ENCODE data around the gene BBOX1.

The BBOX1 gene

DNA sequence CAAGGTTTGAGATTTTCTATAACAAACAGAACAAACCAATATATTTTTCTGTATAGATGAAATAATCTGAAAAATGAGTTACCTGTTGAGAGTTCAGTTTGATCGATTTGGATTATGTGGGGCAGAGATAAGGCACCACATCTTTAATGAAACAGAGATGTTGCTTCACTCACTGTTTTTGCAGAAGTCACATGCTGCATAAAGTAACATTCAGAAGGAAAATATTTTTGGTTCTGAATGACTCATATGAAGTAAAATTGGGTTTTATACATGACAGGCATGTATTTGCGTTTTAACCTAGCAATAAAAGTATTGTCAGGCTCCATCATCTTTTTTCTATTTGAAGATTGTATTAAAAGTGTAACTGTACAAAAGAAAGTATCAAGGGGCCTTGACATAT is 77.8 kb downstream of the BBOX1 start:
- H3K9me3 ChIP-seq (ENCODE audit: insufficient read depth, low read length), result no peaks in the 10 kb centered on the region
- no peaks in the 10 kb centered on the region for H3K27me3 ChIP-seq (ENCODE audit: insufficient read depth, insufficient read length)
- no peak overlapping the region for H3K4me3 ChIP-seq (ENCODE audit: insufficient read length, low read depth)
- TF ChIP-seq SUZ12 (IDR thresholded peaks at IDR 0.05; ENCODE audit: extremely low read depth, insufficient read depth, insufficient read length) (no peak), YY1 (IDR thresholded peaks at IDR 0.05; ENCODE audit: insufficient read depth, insufficient read length) (no peak), ZNF274 (IDR thresholded peaks at IDR 0.05; ENCODE audit: low read depth, low read length) (no peak)
- H3K9ac ChIP-seq (ENCODE audit: insufficient read length, low read depth), result no peak overlapping the region
- DNase-seq (ENCODE audit: low read depth, low spot score), result no peak
- no peaks in the 10 kb centered on the region for H3K36me3 ChIP-seq (ENCODE audit: insufficient read depth, insufficient read length, low read length)
- no peaks in the 10 kb centered on the region for H3K4me1 ChIP-seq (ENCODE audit: insufficient read depth, insufficient read length)

DNA sequence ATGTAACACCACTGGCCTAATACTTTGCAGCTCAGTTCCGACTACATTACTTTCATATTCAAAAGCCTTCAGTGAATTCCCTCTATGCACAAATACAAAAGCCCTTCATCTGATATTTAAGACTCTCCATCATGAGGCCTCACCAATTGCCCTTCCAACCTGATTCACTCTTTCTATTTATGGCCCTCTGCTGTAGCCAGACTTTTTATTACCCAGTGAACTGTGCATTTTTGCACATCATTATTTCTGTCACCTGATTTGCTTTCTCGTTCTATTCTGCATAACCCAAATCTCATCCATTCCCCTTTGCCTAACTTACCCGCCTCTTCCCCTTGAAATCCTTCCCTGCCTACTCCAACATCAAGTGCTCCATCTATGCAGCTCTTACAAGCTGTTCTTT is 78.3 kb downstream of the BBOX1 start:
- no peaks in the 10 kb centered on the region for H3K27me3 ChIP-seq (ENCODE audit: insufficient read depth, insufficient read length)
- no peak for TF ChIP-seq ZNF274 (IDR thresholded peaks at IDR 0.05; ENCODE audit: low read depth, low read length)
- TF ChIP-seq SUZ12 (IDR thresholded peaks at IDR 0.05; ENCODE audit: extremely low read depth, insufficient read depth, insufficient read length), result no peak
- TF ChIP-seq YY1 (IDR thresholded peaks at IDR 0.05; ENCODE audit: insufficient read depth, insufficient read length), result no peak
- no peak overlapping the region for H3K4me3 ChIP-seq (ENCODE audit: insufficient read length, low read depth)
- no peaks in the 10 kb centered on the region for H3K4me1 ChIP-seq (ENCODE audit: insufficient read depth, insufficient read length)
- DNase-seq (ENCODE audit: low read depth, low spot score), result no peak
- no peak overlapping the region for H3K9ac ChIP-seq (ENCODE audit: insufficient read length, low read depth)
- H3K9me3 ChIP-seq (ENCODE audit: insufficient read depth, low read length), result no peaks in the 10 kb centered on the region
- H3K36me3 ChIP-seq (ENCODE audit: insufficient read depth, insufficient read length, low read length), result no peaks in the 10 kb centered on the region

DNA sequence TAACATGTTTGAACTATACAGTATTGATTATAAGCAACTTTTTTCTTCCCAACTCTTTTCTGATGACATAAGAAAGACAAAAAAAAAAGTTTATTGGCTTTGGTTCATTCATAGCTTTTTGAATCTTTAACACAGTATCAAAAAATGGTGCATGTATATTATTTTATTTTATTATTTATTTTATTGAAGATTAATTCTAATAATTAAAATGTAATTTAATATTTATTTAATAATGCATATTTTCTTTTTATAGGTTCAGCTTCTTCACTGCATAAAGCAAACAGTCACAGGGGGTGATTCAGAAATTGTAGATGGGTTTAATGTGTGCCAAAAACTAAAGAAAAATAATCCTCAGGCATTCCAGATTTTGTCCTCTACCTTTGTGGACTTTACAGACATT is 78.8 kb downstream of the BBOX1 start:
- TF ChIP-seq ZNF274 (IDR thresholded peaks at IDR 0.05; ENCODE audit: low read depth, low read length), result no peak
- TF ChIP-seq YY1 (IDR thresholded peaks at IDR 0.05; ENCODE audit: insufficient read depth, insufficient read length), result no peak
- no peak for TF ChIP-seq SUZ12 (IDR thresholded peaks at IDR 0.05; ENCODE audit: extremely low read depth, insufficient read depth, insufficient read length)
- Histone ChIP-seq H3K4me1 (ENCODE audit: insufficient read depth, insufficient read length) (no peaks in the 10 kb centered on the region), H3K27me3 (ENCODE audit: insufficient read depth, insufficient read length) (no peaks in the 10 kb centered on the region), H3K4me3 (ENCODE audit: insufficient read length, low read depth) (no peak overlapping the region), H3K9ac (ENCODE audit: insufficient read length, low read depth) (no peak overlapping the region), H3K36me3 (ENCODE audit: insufficient read depth, insufficient read length, low read length) (no peaks in the 10 kb centered on the region), H3K9me3 (ENCODE audit: insufficient read depth, low read length) (no peaks in the 10 kb centered on the region)
- DNase-seq (ENCODE audit: low read depth, low spot score), result no peak

DNA sequence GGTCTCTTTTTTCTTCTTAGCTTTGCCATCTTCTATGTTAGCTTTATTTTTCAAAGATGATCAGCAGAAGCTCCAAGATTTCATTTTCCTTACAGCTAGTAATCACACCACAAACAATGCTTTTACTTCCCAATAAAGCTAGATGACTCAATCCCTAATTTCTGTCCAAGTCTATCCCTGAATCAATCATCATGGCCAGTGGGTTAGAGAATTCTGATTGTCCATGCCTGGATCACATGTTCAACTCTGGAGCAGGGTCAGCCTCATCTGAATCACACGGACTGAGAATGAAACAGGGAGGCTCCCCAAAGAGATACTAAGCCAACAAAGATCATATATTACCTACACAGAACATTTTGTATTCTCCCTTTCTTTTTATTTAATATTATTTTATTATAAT is 79.6 kb downstream of the BBOX1 start:
- Histone ChIP-seq H3K4me3 (ENCODE audit: insufficient read length, low read depth) (no peak overlapping the region), H3K4me1 (ENCODE audit: insufficient read depth, insufficient read length) (no peaks in the 10 kb centered on the region), H3K9ac (ENCODE audit: insufficient read length, low read depth) (no peak overlapping the region), H3K36me3 (ENCODE audit: insufficient read depth, insufficient read length, low read length) (no peaks in the 10 kb centered on the region), H3K9me3 (ENCODE audit: insufficient read depth, low read length) (no peaks in the 10 kb centered on the region), H3K27me3 (ENCODE audit: insufficient read depth, insufficient read length) (no peaks in the 10 kb centered on the region)
- DNase-seq (ENCODE audit: low read depth, low spot score), result no peak
- no peak for TF ChIP-seq YY1 (IDR thresholded peaks at IDR 0.05; ENCODE audit: insufficient read depth, insufficient read length)
- TF ChIP-seq ZNF274 (IDR thresholded peaks at IDR 0.05; ENCODE audit: low read depth, low read length), result no peak

DNA sequence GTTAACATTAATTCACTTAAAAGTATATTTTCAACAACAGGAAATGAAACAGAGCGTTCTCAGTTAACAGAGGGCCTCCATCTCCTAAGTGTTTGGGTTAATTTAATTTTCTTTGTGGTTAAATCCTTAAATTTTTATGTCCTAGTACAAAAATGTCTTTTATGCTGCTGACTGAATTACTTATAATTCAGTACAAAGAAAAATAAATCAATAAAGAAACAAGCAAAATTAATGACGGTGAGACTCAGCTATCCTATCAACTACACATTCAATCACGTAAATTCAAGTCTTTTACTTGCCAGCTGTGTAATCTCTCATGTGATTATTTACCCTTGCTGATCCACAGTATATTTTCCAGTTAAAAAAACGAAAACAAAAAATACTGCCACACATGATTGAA is 81.4 kb downstream of the BBOX1 start:
- Histone ChIP-seq H3K36me3 (ENCODE audit: insufficient read depth, insufficient read length, low read length) (no peaks in the 10 kb centered on the region), H3K4me3 (ENCODE audit: insufficient read length, low read depth) (no peak overlapping the region), H3K27me3 (ENCODE audit: insufficient read depth, insufficient read length) (no peaks in the 10 kb centered on the region), H3K4me1 (ENCODE audit: insufficient read depth, insufficient read length) (no peaks in the 10 kb centered on the region), H3K9ac (ENCODE audit: insufficient read length, low read depth) (no peak overlapping the region), H3K9me3 (ENCODE audit: insufficient read depth, low read length) (no peaks in the 10 kb centered on the region)
- no peak for TF ChIP-seq ZNF274 (IDR thresholded peaks at IDR 0.05; ENCODE audit: low read depth, low read length)
- TF ChIP-seq SUZ12 (IDR thresholded peaks at IDR 0.05; ENCODE audit: extremely low read depth, insufficient read depth, insufficient read length), result no peak
- TF ChIP-seq YY1 (IDR thresholded peaks at IDR 0.05; ENCODE audit: insufficient read depth, insufficient read length), result no peak
- no peak for DNase-seq (ENCODE audit: low read depth, low spot score)

DNA sequence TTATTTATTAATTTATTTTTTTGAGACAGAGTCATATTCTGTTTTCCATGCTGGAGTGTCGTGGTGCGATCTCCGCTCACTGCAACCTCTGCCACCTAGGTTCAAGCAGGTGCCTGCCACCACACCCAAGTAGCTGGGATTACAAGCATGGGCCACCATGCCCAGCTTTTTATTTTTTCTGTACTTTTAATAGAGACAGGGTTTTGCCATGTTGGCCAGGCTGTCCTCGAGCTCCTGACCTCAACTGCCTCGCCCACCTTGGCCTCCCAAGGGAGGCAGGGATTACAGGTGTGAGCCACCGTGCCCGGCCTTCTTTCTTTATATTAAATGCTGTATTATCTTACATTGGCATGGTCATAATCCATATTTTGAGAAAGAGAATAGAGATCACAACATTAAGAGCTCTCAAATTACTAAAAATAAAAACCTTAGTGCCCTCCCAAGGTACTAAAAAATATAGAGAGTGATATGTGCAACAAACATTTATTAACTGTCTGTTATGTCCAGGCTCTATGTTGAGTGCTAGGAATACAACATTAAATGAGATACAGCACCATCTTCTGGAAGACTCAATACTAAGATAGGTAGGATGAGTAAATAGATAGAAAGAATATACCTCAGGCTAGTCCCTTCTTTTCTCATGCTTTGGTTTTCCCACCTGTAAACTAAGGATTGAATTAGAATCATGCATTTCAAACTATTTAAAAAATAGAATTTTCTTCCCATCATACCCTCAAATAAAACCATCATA is 84.1 kb downstream of the BBOX1 start:
- Histone ChIP-seq H3K9ac (ENCODE audit: insufficient read length, low read depth) (no peak overlapping the region), H3K36me3 (ENCODE audit: insufficient read depth, insufficient read length, low read length) (no peaks in the 10 kb centered on the region)
- no peak for TF ChIP-seq YY1 (IDR thresholded peaks at IDR 0.05; ENCODE audit: insufficient read depth, insufficient read length)
- TF ChIP-seq ZNF274 (IDR thresholded peaks at IDR 0.05; ENCODE audit: low read depth, low read length), result no peak
- no peak for TF ChIP-seq SUZ12 (IDR thresholded peaks at IDR 0.05; ENCODE audit: extremely low read depth, insufficient read depth, insufficient read length)

DNA sequence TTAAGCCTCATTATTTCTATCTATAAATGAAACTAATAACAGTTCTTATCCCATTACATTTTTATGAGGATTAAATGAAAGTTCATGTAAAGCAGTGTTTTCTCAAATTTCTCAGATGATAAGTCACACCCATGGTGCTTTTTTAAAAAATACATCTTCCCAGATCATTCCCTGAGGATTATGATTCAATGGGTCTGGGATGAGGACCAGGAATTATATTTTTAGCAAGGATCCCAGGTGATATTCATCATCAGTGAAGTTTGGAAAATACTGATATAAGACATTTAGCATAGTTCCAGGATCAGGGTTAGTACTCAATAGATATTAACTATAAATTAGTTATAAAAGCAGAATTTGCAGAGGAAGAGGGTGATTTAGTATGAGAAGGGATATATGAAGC is 89.1 kb downstream of the BBOX1 start:
- TF ChIP-seq ZNF274 (IDR thresholded peaks at IDR 0.05; ENCODE audit: low read depth, low read length) (no peak), SUZ12 (IDR thresholded peaks at IDR 0.05; ENCODE audit: extremely low read depth, insufficient read depth, insufficient read length) (no peak), YY1 (IDR thresholded peaks at IDR 0.05; ENCODE audit: insufficient read depth, insufficient read length) (no peak)
- Histone ChIP-seq H3K27me3 (ENCODE audit: insufficient read depth, insufficient read length) (no peaks in the 10 kb centered on the region), H3K9me3 (ENCODE audit: insufficient read depth, low read length) (no peaks in the 10 kb centered on the region; the same call in 1 of the 2 replicates), H3K4me3 (ENCODE audit: insufficient read length, low read depth) (no peak overlapping the region), H3K36me3 (ENCODE audit: insufficient read depth, insufficient read length, low read length) (no peaks in the 10 kb centered on the region), H3K4me1 (ENCODE audit: insufficient read depth, insufficient read length) (no peaks in the 10 kb centered on the region), H3K9ac (ENCODE audit: insufficient read length, low read depth) (no peak overlapping the region)
- no peak for DNase-seq (ENCODE audit: low read depth, low spot score)

More for the DNA sequence above, 84.1 kb downstream of the BBOX1 start:
- DNase-seq (ENCODE audit: low read depth, low spot score), result no peak
- Histone ChIP-seq H3K4me1 (ENCODE audit: insufficient read depth, insufficient read length) (no peaks in the 10 kb centered on the region), H3K4me3 (ENCODE audit: insufficient read length, low read depth) (no peak overlapping the region), H3K27me3 (ENCODE audit: insufficient read depth, insufficient read length) (no peaks in the 10 kb centered on the region), H3K9me3 (ENCODE audit: insufficient read depth, low read length) (no peaks in the 10 kb centered on the region)

Measured in NT2/D1 (cell line).